Mammary epithelial cell (primary cell): ENCODE data around the gene KISS1.

Experiments
- EZH2 ChIP-seq: IDR thresholded peaks from 2 replicates; pipeline ENCODE4 v1.6.1; 2012; ENCODE audit warnings: low read length, inconsistent platforms, borderline replicate concordance
- TF ChIP-seq, protein P1 (sequence below), 2 donors: IDR thresholded peaks in 1 of 2; conservative IDR thresholded peaks in 1 of 2; 2 replicates each; pipeline ENCODE4 v1.5.1; 2011 to 2012; ENCODE audit warnings: inconsistent platforms in 2 of 2, low read length in 2 of 2, mild to moderate bottlenecking in 2 of 2, control low read depth in 1 of 2, low read depth in 1 of 2; ENCODE audit not compliant: insufficient read depth in 1 of 2; ENCODE audit errors: extremely low read depth in 1 of 2

DNA sequence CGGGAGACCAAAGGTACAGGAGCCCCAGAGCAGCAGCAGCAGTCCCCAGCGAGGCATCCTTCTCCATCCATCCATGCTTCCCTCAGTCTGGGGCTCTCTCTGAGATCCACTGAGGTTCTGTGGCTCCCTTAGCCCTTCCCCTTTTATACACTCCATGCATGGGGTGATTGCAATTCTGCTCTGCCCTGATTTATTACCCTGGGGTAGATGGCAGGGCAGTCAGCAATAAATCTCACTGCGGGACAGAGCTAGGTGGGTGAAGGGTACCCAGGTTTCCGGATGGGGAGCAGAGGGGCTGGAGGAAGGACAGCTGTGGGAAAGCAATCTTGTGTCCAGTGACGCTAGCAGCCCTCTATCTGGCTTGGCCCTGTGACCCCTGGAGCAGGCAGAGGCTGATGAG is 30.1 kb downstream of the KISS1 start, which contains the start of gene REN:
- TF ChIP-seq, protein P1, sequence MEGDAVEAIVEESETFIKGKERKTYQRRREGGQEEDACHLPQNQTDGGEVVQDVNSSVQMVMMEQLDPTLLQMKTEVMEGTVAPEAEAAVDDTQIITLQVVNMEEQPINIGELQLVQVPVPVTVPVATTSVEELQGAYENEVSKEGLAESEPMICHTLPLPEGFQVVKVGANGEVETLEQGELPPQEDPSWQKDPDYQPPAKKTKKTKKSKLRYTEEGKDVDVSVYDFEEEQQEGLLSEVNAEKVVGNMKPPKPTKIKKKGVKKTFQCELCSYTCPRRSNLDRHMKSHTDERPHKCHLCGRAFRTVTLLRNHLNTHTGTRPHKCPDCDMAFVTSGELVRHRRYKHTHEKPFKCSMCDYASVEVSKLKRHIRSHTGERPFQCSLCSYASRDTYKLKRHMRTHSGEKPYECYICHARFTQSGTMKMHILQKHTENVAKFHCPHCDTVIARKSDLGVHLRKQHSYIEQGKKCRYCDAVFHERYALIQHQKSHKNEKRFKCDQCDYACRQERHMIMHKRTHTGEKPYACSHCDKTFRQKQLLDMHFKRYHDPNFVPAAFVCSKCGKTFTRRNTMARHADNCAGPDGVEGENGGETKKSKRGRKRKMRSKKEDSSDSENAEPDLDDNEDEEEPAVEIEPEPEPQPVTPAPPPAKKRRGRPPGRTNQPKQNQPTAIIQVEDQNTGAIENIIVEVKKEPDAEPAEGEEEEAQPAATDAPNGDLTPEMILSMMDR (conservative IDR thresholded peaks at IDR 0.05 in 1 of 2, IDR thresholded peaks at IDR 0.05 in 1 of 2; ENCODE audit: extremely low read depth in 1 of 2, insufficient read depth in 1 of 2, low read depth in 1 of 2, low read length in 2 of 2), result no peak
- TF ChIP-seq EZH2, result no peak
